OCI-LY3 (cell line): ENCODE results near the gene ASIC4.

ENCODE experiments used
- EZH2phosphoT487 ChIP-seq: fragments of 200-600 bp; shearing (Covaris generic); IDR thresholded peaks from 2 replicates; pipeline ENCODE4 v1.6.1; 2018; ENCODE audit warnings: antibody characterized with exemption, mixed run types, low read depth
- TF ChIP-seq, protein P1 (sequence below): fragments of 200-600, 300-600 bp; sonication (generic); IDR thresholded peaks from 2 replicates; pipeline ENCODE4 v1.5.1; 2014; ENCODE audit warnings: antibody characterized with exemption, low read length, low read depth

DNA sequence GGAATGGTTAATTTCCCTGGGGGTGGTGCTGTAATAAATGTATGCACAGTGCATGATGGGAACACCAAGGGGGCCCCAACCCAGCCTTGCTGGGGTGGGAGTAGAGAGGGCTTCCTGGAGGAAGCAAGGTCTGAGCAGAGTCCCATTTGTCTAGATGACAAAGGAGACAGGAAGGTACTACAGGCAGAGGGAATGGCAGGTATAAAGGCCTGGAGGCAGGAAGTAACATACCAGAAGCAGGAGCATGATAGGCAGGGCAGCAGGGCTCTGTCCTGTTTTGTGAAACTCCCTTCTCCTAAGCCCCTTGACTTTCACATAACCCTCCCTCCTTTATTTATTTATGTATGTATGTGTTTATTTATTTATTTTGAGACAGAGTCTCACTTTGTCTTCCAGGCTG lies 11.7 kb upstream of the ASIC4 start:
- TF ChIP-seq, protein P1, sequence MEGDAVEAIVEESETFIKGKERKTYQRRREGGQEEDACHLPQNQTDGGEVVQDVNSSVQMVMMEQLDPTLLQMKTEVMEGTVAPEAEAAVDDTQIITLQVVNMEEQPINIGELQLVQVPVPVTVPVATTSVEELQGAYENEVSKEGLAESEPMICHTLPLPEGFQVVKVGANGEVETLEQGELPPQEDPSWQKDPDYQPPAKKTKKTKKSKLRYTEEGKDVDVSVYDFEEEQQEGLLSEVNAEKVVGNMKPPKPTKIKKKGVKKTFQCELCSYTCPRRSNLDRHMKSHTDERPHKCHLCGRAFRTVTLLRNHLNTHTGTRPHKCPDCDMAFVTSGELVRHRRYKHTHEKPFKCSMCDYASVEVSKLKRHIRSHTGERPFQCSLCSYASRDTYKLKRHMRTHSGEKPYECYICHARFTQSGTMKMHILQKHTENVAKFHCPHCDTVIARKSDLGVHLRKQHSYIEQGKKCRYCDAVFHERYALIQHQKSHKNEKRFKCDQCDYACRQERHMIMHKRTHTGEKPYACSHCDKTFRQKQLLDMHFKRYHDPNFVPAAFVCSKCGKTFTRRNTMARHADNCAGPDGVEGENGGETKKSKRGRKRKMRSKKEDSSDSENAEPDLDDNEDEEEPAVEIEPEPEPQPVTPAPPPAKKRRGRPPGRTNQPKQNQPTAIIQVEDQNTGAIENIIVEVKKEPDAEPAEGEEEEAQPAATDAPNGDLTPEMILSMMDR: no peak
- TF ChIP-seq EZH2phosphoT487: no peak
